NCI-H128 (cell line): ENCODE measurements around the gene CERS1.
"Not testable (repeated sequence)": the region's sequence is repeated elsewhere in the genome, so short reads cannot be mapped to it uniquely, and the experiment has no call there.

Experiments used
- DNase-seq: peaks from one replicate; lab custom pipeline; 2025; ENCODE audit not compliant: unreplicated experiment; lab: John Stamatoyannopoulos, UW

CERS1 gene

DNA sequence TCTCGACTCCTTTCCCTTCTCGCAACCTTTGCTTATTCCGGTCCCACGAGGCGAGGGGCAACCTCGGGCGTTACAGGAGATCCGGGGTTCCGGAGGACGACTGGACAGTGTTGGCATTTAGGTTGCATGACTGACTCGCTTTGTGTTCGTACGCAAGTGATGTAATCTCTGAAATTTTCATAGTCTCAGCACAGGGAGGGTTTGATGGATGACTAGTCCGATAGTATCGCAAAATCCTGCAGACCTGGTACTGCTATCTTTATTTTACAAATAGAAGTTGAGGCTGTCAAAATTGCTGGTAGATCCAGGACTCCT, 23.9 kb upstream of the CERS1 start:
- DNase-seq = no peak

DNA sequence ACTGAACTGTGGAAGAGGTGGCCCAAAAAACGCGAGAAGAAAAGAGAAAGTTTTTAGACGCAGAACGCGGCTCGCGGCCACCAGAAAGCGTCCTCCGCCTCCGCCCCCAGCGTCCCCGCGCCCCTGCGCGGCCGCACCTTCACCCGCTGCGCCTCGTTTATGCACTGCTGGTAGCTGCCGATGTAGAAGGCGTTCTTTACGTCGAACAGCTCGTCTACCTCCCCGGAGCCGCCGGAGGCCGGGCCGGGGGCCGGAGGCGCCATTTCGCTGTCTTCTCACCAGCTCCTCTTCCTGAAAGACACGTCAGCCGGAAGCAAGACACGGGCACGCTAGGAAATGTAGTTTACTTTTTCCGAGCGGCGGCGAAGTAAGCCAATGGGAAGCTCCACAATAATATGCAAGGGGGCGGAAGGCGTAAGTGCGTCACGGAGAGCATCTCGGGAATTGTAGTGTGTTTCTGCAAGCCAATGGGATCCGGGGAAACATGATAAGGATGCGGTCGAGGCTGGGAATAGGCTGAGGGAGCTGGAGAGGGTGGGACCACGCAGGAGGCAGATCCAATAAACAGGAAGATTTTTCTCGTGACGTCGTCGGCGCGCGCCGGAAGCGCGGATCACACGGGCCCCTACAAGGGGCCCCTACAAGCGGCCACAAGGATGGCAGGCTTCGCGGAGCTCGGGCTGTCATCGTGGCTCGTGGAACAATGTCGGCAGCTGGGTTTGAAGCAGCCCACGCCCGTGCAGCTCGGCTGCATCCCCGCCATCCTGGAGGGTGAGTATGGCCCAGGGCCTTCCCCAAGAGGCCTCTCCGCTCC, 23.3 kb upstream of the CERS1 start, which contains the start of the genes COPE and DDX49:
Gene COPE, minus strand, starts transcription at position 302 of the 814 bp plus-strand sequence. Its CDS starts 39 bp downstream, at position 263.
Gene DDX49, plus strand, starts transcription at position 630 of the 814 bp plus-strand sequence. Its CDS starts 27 bp downstream, at position 657.
- DNase-seq = peak; percentile 97

DNA sequence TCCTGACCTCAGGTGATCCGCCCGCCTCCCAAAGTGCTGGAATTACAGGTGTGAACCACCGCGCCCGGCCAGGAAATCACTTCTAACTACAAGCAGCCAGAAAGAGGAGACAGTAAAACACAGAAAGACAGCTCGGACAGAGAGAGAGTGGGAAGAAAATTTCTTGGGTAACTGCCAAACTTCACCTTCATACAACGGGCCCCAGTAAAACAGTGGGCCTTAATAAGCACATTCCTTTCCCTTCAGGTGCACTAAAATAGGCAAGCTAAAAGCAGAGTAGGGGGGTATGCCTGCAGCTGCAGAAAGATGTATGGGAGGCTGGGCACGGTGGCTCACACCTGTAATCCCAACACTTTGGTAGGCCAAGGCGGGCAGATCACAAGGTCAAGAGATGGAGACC, 21.6 kb upstream of the CERS1 start:
- DNase-seq = not testable (repeated sequence)

DNA sequence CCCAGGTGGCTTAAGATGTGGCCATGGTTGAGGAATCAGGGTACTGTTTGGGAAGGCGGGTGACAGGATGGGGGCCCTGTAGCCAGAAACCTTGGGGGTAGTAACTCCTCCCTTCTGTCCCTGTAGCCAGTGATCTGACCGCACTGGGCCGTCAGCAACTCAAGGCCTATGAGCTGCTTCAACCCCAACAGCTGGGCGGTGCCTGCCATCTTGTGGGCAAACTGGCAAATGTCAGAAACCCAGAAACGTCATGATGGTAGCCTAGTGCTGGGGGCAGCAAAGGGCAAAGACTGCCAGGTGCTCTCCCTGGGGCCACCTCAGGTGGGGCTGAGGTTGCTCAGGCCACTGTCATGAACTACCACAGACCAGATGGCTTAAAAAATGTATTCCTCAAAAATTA, 19.7 kb upstream of the CERS1 start:
- peak; percentile 6 for DNase-seq

DNA sequence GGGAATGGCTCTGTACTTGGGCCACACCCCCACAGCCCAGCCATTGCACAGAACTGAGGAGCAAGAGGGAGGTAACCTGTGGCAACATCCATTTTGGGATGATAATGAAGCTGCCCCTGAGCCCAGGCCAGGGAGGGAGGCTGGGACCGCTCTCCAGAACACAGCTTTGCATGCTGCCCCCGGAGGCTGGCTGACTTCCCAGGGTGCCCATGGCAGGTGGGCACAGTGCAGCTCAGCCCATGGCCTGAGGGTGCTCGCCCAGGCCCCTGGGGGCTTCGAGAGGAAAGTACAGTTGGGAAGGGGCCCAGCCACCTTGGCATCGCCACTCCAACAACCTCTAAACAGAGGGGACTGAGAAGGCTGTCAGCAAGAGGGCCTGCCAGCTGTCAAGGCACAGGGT, 17.5 kb upstream of the CERS1 start:
- no peak for DNase-seq

DNA sequence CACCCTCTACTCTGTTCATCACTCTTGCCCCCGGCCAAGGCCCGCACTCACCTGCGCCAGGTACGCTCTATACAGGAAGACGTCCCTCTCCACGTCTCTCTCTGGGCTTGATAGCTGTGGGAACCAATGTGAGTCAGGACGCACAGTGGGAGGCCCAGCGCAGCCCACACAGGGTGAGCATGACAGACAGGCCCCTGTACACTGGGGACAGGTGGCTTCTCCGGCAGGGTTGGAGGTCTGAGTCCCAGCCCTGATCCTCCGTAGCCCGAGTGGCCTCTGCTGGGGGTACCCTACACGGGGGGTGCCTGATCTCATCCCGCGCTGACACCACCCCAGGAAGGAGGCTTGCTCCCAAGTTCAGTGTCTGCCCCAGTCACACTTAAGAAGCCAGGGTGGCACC, 17.0 kb upstream of the CERS1 start:
- no peak for DNase-seq

DNA sequence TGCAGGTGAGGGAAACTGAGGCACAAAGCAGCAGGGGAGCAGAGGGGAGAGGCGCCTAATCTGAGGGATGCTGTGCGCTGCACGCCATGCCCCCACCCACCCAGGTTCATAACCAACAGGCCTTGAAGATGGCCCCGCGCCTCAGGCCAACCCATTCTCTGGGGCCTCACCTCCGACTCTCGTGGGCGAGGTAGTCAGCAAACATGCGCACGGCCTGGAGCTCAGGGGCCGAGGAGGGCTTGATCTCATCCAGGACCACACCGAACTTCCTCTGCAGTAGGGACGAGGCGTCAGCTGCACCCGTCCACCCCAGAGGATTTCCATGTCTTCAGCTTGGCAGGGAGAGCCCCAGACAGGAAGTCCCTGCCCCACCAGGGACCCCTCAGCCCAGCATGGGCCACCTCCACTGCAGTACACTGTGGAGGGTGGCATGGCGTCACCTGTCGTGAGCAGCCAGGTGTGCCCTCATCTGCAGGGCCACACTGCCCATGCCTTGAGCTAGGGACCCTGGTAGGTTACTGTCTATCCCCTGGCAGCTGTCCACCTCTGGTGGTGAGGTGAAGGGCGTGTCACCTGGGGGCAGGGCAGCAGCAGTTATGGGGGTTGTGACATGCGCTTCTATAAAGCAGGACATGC, 15.0 kb upstream of the CERS1 start:
- DNase-seq = no peak

DNA sequence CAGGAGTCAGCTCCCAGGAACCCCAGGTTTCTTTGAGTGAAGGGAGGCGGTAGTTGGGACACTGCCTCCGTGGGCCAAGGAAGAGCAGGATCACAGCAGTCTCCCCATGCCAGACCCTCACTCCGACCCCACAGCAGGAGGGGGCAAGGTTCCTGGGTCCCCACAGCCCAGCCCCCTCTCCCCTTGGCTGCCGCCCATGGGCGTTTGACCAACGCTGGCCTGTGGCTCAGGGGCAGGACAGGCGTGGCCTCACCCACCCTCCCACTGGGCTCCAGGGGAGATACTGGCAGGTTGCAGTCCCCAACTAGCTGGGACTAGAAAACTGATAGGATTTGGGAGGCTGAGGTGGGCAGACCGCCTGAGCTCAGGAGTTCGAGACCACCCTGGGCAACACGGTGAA, 14.1 kb upstream of the CERS1 start:
- DNase-seq = no peak

DNA sequence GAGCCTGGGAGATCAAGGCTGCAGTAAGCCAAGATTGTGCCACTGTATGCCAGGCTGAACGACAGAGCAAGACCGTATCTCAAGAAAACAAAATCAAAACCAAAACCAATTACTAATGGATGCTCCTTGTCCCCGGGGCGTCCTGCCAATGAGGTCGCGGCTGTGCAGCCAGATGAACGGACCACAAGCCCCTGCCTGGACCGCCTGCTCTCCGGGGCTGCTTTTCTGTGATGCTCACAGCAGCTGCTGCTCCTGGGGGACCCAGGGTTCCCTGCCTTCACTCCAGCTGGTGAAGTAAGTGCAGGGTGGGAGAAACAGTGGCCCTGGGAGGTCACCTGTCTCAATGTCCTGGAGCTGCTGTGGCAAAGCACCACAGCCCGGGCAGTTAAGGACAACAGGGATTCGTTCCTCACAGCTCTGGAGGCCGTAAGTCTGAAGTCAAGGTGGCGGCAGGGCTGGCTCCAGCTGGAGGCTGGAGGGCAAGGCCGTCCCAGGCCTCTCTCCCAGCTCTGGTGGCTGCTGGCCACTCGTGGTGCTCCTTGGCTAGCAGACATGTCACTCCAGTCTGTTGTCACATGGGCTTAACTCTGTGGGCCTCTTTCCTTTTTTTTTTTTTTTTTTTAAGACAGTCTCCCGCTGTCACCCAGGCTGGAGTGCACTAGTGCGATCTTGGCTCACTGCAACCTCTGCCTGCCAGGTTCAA, 13.1 kb upstream of the CERS1 start:
- DNase-seq = no peak

DNA sequence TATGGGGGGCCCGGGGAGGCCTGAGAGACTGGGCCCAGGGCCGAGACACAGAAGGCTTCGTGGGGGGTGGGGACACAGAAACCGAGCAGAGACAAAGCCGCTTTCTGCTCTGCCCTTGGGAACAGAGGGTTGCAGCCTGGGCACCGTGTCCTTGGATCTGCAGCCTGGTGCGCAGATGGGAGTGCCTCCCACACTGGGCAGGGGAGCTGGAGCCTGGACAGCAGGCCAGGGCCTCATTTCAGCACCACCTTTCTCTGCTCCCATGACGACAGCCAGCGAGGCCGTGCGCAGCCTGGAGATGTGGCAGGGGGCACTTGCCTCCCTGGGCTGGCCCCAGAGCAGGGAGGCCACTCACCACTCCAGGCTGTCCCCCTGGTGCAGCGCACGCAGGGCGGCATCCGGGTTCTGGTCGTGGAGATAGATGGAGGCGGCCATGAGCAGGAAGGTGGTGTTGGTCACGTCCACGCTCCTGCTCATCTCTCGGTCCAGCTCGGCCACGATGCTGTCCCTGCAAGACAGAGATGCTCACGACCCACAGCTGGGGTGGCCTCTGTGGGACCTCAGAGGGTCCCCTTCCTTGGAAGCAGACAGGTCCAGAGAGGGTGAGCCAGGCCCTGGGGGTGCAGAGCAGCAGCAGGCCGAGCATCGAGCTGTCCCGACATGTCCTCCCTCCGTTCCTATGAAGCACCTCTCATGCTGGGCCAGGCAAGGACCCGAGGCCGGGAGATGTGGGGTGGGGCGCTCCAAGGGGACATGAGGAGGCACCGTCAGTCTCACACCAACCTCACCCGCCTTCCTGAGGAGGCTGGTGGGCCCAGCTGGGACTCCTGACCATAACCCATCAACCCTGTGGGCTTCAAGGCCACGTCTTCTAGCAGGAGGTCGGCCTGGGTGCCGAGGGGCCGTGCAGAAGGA, 10.9 kb upstream of the CERS1 start:
- no peak for DNase-seq

DNA sequence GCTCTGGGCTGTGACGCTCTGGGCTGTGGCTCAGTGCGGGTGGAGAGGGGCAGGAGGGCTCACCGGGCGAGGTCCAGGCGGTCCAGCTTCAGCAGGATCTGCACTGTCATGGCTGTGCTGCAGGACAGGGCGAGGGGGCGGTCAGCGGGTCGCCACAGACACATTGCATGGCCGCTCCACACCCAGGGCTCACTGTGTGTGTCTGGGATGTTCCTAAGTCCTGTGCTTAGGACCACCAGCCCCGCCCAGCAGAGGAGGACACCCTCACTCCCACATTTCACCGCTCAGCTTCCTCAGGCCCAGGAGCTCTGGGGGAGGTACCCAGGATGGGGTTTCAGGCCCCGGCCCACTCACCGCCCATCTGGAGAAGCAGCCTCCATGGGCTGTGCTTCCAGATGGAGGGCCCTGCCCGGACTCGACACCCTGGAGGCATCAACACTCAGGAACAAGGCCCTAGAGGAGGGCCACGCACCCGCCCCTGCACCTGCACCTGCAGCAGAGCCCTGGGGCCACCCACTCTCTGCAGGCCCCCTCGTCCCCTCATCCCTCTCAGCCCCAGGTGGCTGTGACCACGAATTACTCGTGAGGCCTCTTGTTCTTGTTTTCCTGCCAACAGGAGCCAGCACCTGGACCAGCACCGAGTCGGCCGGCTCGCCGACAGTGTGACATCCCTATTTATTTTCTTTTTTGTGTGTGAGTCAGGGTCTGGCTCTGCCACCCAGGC, 9.7 kb upstream of the CERS1 start:
- DNase-seq = no peak

DNA sequence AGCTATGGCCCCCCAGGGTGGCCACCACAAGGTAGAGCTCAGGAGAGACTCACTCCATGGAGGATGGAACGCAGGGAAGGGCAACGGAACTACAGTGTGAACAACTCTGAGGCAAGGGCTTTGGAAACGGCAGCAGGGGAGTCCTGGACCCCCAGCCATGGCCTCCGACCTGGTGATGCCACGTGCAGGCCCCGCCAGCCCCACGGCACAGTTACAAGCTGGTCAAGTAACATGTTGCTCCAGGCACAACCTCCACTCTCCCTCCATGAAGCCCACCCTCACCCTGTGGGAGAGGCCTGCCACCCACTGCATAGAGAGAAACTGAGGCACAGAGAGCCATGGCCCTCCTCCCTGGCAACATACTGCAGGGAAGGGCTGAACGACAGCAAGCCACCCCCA, 9.1 kb upstream of the CERS1 start:
- DNase-seq = no peak

DNA sequence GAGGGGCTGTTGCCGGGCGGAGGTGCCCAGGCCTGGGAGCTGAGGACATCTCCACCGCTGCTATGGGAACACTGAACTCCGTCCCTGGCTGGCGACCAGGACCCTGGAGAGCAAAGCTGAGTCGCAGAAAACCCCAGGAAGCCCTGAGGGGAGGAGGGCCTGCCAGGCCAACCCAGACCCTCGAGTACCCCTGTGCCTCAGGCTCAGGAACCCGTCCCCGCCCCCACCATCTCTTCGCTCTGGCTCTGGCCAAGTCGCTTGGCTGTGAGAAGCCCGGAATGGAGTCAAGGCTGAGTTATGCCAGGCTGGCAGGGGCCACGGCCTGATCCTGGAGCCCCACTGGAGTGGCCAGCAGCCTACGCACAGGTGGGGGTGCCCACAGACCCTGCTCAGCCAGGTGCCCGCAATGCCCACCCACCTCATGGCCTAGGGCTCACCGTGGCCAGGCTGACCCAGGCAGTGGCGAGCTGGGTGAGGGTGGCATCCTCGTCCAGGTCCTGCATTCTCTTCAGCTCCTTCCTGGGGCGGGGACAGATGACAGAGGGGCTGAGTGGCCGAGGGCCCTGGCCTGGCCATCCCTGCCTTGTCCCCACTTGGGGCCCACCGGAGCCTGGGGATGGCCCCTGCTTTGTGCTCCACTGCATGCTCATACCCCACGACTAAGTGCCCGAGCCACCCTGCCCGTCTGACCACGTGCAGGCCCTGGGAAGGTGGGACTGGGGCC, 8.5 kb upstream of the CERS1 start:
- no peak for DNase-seq

DNA sequence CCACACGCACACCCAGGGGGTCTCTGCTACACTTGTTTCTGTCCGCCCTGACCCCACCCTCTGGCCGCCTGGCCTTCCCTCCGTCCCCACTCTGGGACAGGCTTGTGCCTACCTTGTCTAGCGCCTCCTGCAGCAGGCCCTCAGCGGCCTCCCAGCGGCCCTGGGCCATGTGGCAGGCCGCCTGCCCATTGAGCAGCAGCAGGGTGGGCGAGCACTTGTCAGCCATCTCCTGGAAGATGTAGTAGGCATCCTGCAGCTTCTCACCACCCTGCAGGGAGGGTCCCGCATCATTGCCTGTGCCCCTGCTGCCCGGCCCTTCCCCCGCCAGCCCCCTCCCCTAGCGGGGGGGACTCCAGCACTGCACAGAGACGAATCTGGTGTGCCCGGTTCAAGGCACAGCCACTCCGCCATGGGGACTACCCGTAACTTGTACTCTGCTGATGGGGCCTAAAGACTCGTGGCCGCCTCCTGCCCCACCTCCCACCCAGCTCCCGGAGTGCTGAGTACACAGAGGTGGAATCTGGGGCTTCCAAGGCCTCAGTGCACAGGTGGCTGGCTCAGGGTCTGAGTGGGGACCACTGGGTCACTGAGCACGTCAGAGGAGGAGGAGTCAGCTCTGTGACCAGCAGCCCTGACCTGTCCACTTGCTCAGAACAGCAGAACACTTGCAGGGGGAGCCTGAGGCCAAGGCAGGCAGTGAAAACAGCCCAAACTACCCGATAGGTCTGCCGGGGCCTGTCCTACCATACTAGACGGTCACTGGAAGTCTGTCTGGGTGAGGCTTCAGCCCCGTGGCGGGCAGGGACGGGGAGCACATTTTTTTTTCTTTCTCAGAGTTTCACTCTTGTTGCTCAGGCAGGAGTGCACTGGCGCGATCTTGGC, 7.4 kb upstream of the CERS1 start:
- no peak for DNase-seq

DNA sequence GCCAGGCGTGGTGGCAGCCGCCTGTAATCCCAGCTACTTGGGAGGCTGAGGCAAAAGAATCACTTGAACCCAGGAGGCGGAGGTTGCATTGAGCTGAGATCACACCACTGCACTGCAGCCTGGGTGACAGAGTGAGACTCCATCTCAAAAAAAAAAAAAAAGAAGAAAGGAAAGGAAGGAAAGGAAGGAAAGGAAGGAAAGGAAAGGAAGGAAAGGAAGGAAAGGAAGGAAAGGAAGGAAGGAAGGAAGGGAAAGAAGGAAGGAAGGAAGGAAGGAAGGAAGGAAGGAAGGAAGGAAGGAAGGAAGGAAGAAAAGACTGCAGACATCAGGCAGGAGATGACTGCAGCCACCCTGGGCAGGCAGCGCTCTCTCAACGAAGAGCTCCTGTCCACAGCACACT, 6.6 kb upstream of the CERS1 start:
- DNase-seq = not testable (repeated sequence)

DNA sequence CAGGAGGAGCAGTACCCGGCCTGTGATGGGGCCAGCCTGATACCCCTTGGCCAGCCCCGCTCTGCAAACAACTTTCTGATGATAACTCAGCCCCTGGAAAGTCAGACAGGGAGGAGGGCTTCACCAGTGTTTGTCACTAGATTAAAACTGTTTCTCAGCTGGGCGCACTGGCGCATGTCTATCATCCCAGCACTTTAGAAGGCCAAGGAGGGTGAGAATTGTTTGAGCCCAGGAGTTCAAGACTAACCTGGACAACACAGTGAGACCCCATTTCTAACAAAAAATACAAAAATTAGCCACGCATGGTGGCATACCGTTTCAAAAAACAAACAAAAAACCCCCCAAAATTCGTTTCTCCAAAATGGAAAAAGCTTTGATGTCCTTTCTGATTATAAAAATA, 5.5 kb upstream of the CERS1 start:
- no peak for DNase-seq

DNA sequence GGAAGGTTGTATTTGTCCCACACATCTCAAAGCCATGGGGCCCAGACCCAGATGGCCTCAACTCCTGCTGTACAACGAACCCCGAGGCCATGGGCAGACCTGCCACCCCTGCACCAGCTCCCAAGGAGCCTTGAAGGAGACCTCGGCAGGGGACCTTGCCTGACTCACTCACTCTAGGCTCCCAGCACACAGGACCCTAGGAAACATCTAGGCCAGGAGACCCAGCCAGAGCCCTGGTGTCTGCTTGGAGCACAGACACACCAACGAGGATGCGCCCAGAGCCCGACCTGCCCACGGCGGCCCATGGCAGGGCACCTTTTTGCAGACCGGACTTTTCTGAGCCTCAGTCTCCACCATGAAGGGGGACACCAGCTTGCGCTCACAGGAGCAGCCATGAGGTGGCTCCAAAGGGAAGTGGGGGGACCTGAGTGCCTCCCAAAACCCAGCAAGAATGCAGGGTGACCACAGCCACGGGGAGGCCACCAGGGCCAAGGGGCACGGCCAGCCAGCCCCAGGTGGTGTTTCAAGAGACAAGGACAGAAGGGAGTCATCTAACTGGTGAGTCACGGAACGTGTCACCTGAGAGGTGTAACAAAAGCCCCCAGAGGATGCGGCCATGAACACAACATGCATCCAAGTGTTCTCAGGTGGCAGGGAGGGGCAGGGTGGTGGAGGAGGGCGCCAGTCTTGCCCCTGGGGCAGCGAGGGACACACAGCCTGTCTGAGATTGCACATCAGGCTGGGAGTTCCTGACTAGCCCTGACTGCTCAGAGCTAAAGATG, 4.9 kb upstream of the CERS1 start:
- no peak for DNase-seq
